ENCODE results near the gene ADRA2B. TPM values are rescaled to one million over a fixed set of nuclear protein-coding genes. Genes with fewer than 3 reads are reported as not detected.
A peak's percentile ranks its signal among the peaks of the same experiment; 100 is the strongest.

The ADRA2B gene
- total RNA-seq, 2 experiments from 2014 or later = 0.05 TPM; not detected in 1

GRCh38 chr2:96156011-96156820 is 39.8 kb upstream of the ADRA2B start:
- H3K27ac Mint-ChIP-seq = peak overlapping the region; percentile 80
- H3K27me3 Mint-ChIP-seq = no peaks in the 10 kb centered on the region
- H3K4me3 Mint-ChIP-seq = no peak overlapping the region
- no peaks in the 10 kb centered on the region for H3K36me3 Mint-ChIP-seq (ENCODE audit: low read depth)
- POLR2A ChIA-PET = interaction anchor here (1.2 to 4.2 kb wide), 2 partner anchors 10 to 11 kb away, joined by 3 to 91 read pairs; partner anchors contain the start of gene DUSP2
- DNase-seq = peak; percentile 61
- H3K4me1 Mint-ChIP-seq = peaks cover 62% of the 10 kb centered on the region
- CTCF ChIA-PET = interaction anchor here (0.7 to 1.1 kb wide), 3 partner anchors 8 to 18 kb away, joined by 3 to 5 read pairs (median 3); no protein-coding TSS in a partner anchor
- H3K9me3 Mint-ChIP-seq = no peaks in the 10 kb centered on the region

GRCh38 chr2:96154506-96155380 is 38.4 kb upstream of the ADRA2B start:
- CTCF ChIA-PET = interaction anchor here (1.0 kb wide), 1 partner anchor 20 kb away, joined by 3 read pairs; no protein-coding TSS in a partner anchor
- no peaks in the 10 kb centered on the region for H3K36me3 Mint-ChIP-seq (ENCODE audit: low read depth)
- no peaks in the 10 kb centered on the region for H3K9me3 Mint-ChIP-seq
- POLR2A ChIA-PET = interaction anchor here (1.2 kb wide), 1 partner anchor 8 kb away, joined by 3 read pairs; no protein-coding TSS in a partner anchor
- DNase-seq = no peak
- no peak overlapping the region for H3K27ac Mint-ChIP-seq
- H3K4me1 Mint-ChIP-seq = peaks cover 60% of the 10 kb centered on the region
- H3K4me3 Mint-ChIP-seq = no peak overlapping the region
- H3K27me3 Mint-ChIP-seq = no peaks in the 10 kb centered on the region

- CTCF ChIA-PET = no interaction called here
- Mint-ChIP-seq H3K36me3 (ENCODE audit: low read depth) (no peaks in the 10 kb centered on the region), H3K4me3 (no peak overlapping the region), H3K27ac (no peak overlapping the region), H3K9me3 (no peaks in the 10 kb centered on the region), H3K4me1 (peaks cover 56% of the 10 kb centered on the region), H3K27me3 (no peaks in the 10 kb centered on the region)
- POLR2A ChIA-PET = no interaction called here
- DNase-seq = no peak
These were observed 37.6 kb upstream of the ADRA2B start for GRCh38 chr2:96153991-96154431.

GRCh38 chr2:96153291-96153713 is 36.9 kb upstream of the ADRA2B start:
- no peak overlapping the region for H3K4me3 Mint-ChIP-seq
- DNase-seq = no peak
- no peaks in the 10 kb centered on the region for H3K27me3 Mint-ChIP-seq
- POLR2A ChIA-PET = no interaction called here
- no peaks in the 10 kb centered on the region for H3K36me3 Mint-ChIP-seq (ENCODE audit: low read depth)
- no peaks in the 10 kb centered on the region for H3K9me3 Mint-ChIP-seq
- CTCF ChIA-PET = no interaction called here
- no peak overlapping the region for H3K27ac Mint-ChIP-seq
- peaks cover 56% of the 10 kb centered on the region for H3K4me1 Mint-ChIP-seq

GRCh38 chr2:96152304-96153161 is 36.2 kb upstream of the ADRA2B start:
- DNase-seq = no peak
- ChIA-PET POLR2A (interaction anchor here (0.7 to 0.8 kb wide), 2 partner anchors 10 to 32 kb away, joined by 3 read pairs; no protein-coding TSS in a partner anchor), CTCF (interaction anchor here (1.0 to 1.6 kb wide), 2 partner anchors 22 to 160 kb away, joined by 3 to 5 read pairs; no protein-coding TSS in a partner anchor)
- peaks cover 56% of the 10 kb centered on the region for H3K4me1 Mint-ChIP-seq
- no peaks in the 10 kb centered on the region for H3K36me3 Mint-ChIP-seq (ENCODE audit: low read depth)
- no peaks in the 10 kb centered on the region for H3K27me3 Mint-ChIP-seq
- no peak overlapping the region for H3K4me3 Mint-ChIP-seq
- no peak overlapping the region for H3K27ac Mint-ChIP-seq
- no peaks in the 10 kb centered on the region for H3K9me3 Mint-ChIP-seq

- Mint-ChIP-seq H3K36me3 (ENCODE audit: low read depth) (no peaks in the 10 kb centered on the region), H3K27me3 (no peaks in the 10 kb centered on the region), H3K4me1 (peaks cover 56% of the 10 kb centered on the region), H3K27ac (peak overlapping the region; percentile 23), H3K4me3 (no peak overlapping the region), H3K9me3 (no peaks in the 10 kb centered on the region)
- ChIA-PET POLR2A (interaction anchor here (0.7 to 2.2 kb wide), 2 partner anchors 12 to 31 kb away, joined by 3 to 10 read pairs; no protein-coding TSS in a partner anchor), CTCF (interaction anchor here (1.0 to 1.6 kb wide), 2 partner anchors 22 to 159 kb away, joined by 3 to 5 read pairs; no protein-coding TSS in a partner anchor)
- no peak for DNase-seq
These were observed 35.4 kb upstream of the ADRA2B start for GRCh38 chr2:96151595-96152303.

- no peak for DNase-seq
- peak overlapping the region; percentile 23 for H3K27ac Mint-ChIP-seq
- POLR2A ChIA-PET = interaction anchor here (1.5 to 2.2 kb wide), 2 partner anchors 8 to 13 kb away, joined by 6 to 10 read pairs; no protein-coding TSS in a partner anchor
- H3K4me1 Mint-ChIP-seq = peaks cover 56% of the 10 kb centered on the region
- CTCF ChIA-PET = interaction anchor here (1.6 kb wide), 1 partner anchor 23 kb away, joined by 5 read pairs; no protein-coding TSS in a partner anchor
- H3K9me3 Mint-ChIP-seq = no peaks in the 10 kb centered on the region
- H3K4me3 Mint-ChIP-seq = no peak overlapping the region
- H3K36me3 Mint-ChIP-seq (ENCODE audit: low read depth) = no peaks in the 10 kb centered on the region
- H3K27me3 Mint-ChIP-seq = no peaks in the 10 kb centered on the region
These were observed 34.6 kb upstream of the ADRA2B start for GRCh38 chr2:96150791-96151594.

- DNase-seq = no peak
- ChIA-PET CTCF (no interaction called here), POLR2A (interaction anchor here (1.5 to 2.2 kb wide), 2 partner anchors 9 to 14 kb away, joined by 6 to 10 read pairs; no protein-coding TSS in a partner anchor)
- no peaks in the 10 kb centered on the region for H3K27me3 Mint-ChIP-seq
- no peaks in the 10 kb centered on the region for H3K9me3 Mint-ChIP-seq
- no peak overlapping the region for H3K27ac Mint-ChIP-seq
- H3K4me1 Mint-ChIP-seq = peaks cover 58% of the 10 kb centered on the region
- no peak overlapping the region for H3K4me3 Mint-ChIP-seq
- H3K36me3 Mint-ChIP-seq (ENCODE audit: low read depth) = no peaks in the 10 kb centered on the region
These were observed 33.8 kb upstream of the ADRA2B start for GRCh38 chr2:96150007-96150640.

GRCh38 chr2:96148410-96149217 is 32.2 kb upstream of the ADRA2B start:
- H3K36me3 Mint-ChIP-seq (ENCODE audit: low read depth) = peaks cover 8% of the 10 kb centered on the region
- CTCF ChIA-PET = interaction anchor here (0.6 to 13.4 kb wide), 8 partner anchors 8 to 126 kb away, joined by 3 to 323 read pairs (median 4); partner anchors contain the start of genes ADRA2B and ASTL
- POLR2A ChIA-PET = interaction anchor here (1.5 to 7.5 kb wide), 4 partner anchors 10 to 25 kb away, joined by 4 to 91 read pairs (median 58); no protein-coding TSS in a partner anchor
- DNase-seq = peak; percentile 95
- H3K4me1 Mint-ChIP-seq = peaks cover 68% of the 10 kb centered on the region
- H3K4me3 Mint-ChIP-seq = peak overlapping the region; percentile 36
- no peaks in the 10 kb centered on the region for H3K27me3 Mint-ChIP-seq
- no peaks in the 10 kb centered on the region for H3K9me3 Mint-ChIP-seq
- peak overlapping the region; percentile 79 for H3K27ac Mint-ChIP-seq
